HG03135 (cell line): ENCODE measurements around the gene CAMSAP1.

Experiments
- ATAC-seq: cut with Tn5 transposase; IDR thresholded peaks from one replicate; pipeline ENCODE4 v1.9.1; 2021; ENCODE audit warnings: mild to moderate bottlenecking, moderate library complexity; ENCODE audit not compliant: unreplicated experiment

The CAMSAP1 gene

DNA sequence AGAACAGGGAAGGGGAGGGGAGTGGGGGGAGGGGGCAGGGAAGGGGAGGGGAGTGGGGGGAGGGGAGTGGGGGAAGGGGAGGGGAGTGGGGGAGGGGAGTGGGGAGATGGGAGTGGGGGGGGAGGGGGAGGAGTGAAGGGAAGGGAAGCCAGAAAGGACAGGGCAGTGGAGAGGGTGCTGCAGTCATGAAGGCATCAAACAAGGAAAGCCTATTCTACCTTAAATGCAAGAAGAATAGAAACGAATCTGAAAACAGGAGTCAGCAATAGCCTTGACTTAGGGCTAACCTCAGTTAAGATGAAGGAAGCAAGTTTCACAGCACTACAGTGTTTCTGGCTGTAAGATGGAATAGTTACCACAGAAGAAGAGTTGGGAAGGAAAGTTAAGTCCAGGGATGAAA, 59.5 kb downstream of the CAMSAP1 start:
- no peak for ATAC-seq

DNA sequence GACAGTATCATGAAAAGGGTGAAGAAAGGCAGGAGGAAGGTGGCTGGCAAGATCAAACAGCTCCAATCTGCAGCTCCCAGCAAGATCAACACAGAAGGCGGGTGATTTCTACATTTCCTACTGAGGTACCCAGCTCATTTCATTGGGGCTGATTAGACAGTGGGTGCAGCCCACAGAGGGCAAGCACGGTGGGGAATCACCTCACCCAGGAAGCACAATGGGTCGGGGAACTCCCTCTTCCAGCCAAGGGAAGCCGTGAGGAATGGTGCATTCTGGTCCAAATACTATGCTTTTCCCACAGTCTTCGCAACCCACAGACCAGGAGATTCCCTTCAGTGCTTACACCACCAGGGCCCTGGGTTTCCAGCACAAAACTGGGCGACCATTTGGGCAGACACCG, 66.8 kb downstream of the CAMSAP1 start:
- ATAC-seq = no peak

DNA sequence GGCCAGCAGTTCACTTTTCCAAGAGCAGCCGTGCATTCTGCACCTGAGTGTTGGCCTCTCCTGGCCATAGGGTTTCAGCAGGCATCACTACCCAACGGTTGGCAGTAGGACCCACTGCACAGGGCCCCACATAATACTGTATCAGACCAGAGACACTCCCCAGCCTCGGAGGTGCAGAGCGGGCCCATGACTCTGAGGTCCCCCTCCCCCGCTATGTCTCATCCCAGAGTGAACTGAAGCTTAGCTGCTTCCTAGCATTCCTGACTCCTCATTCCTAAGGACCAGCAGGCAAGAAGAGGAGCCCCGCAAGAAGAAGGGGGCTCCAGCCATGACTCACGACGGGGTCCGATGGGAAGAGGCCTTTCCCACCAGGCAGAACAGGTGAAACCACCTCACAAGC, 67.2 kb downstream of the CAMSAP1 start:
- no peak for ATAC-seq

DNA sequence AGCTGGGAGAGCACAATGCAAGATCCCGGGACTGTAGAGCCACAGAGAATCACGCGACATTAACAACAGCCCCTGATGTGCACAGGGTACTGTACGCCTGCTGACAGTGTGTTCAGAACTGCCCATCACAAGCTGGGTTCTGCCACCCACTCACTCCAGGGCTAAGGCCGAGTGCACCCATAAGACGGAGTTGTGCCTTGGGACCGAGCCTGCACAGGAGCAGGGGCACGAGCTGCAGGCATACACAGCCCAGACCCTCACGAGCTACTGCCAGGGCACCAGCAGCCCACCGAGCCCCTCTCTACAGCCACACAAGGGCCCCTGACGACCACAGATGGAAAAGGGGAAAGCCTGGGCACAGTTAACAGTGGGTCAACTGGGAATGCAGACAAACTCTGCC, 67.8 kb downstream of the CAMSAP1 start:
- no peak for ATAC-seq

DNA sequence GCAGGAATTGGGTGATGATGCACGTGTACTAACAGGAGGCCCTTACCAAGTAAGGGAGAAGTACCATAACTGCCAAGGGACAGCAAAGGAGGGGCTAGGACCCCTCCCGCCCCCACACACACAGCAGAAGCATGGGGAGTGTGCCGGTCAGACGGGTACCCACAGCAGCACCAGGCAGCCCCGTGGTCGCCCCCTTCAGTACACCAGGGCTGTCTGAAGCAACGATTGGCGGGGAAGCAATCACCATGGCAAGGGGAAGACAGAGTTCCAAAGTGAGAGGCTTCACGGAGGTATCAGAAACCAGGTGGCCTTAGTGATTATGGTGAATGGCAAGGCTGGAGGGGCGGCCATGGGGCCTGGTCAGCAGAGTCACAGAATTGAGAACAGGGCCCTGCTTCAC, 72.2 kb downstream of the CAMSAP1 start:
- ATAC-seq = no peak

DNA sequence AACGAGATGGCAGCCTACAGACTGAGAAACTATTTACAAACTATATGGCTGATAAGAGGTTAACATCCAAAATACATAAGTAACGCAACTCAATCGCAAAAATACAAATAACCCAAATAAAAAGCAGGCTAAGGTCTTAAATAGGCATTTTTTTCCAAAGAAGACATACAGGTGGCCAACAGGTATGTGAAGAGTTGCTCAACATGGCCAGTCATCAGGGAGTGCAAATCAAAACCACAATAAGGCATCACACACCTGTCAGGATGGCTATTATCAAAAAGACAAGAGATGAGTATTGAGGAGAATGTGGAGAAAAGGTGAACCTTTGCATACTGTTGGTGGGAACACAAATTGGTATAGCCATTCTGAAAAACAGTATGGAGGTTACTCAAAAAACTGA, 73.5 kb downstream of the CAMSAP1 start:
- no peak for ATAC-seq

DNA sequence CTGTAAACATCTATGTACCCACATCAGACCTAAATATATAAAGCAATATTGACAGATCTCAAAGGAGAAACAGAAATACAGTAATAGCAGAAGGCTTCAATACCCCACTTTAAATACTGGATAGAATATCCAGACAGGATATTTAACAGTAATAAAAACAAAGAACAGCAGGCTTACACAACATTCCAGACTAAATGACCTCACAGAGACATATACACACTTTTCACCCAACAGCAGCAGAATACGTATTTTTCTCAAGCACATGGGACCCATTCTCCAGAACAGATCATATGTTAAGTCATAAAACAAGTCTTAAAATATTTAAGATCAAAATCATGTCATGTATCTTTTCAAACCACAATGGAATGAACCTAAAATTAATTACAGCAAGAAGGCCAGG, 76.8 kb downstream of the CAMSAP1 start:
- ATAC-seq = no peak

DNA sequence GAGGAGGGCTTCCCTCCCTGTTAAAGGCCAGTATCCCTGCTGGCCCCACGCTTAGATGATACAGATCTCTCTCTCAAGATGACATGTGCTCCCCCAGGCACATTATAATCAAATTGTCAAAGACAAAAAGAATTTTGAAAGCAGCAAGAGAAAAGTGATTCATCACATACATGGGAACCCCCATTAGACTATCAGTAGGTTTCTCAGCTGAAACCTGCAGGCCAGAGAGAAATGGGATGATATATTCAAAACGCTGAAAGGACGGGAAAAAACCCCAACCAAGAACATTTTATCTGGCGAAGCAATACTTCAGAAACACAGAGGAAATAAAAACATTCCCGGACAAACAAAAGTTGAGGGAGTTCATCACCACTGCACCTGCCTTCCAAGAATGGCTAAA, 78.7 kb downstream of the CAMSAP1 start:
- no peak for ATAC-seq

DNA sequence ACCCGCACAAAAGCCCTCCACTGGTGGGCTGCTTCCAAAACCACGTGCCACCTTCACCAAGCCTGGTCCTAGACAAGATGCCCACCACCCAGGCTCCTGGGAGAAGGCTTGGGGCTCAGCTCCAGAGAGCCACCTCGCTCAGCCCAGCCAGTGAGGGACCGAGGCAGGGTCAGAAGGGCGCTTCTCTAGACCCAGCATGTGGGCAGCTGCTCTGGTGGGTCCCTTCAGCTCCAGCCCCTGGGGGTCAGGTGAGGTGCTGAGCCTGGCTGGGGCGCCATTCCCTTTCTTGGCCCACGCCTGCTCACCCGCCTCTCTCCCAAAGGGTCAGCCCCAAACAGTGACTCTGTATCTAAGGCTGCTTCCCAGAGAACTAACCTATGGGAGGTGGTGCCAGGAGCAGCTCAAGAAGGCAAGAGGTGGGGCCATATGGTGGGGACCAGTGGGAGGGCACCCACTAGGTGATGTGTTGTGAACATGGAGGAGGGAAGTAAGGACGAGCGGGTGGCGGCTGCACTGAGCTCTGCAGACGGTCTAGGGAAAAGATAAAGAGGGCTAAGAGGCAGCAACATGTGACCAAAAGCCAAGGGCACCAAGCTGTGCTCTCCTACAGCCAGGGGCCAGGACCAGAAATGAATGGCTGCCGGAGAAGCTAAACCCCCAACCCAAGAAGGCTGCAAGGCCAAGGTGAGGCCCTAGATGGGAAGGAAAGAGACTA, 79.3 kb downstream of the CAMSAP1 start:
- ATAC-seq = no peak

DNA sequence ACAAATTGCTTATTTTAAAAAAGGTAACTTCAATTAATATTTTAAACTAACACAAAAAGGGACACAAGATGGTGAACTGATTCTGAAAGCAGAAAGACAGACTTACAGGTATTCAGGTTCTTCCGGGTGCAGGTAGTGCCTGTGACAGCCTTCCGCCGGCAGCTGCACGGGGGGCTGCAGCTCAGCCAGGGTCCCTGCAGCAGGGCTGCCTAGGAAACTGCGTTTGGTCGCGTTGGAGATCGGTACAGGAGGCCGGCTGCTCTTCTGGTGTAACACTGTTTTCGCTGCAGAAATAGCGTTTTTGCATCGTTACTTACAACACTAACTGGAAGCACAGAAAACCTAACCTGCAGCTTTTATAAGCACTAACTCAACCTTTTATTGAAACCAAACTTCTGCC, 80.0 kb downstream of the CAMSAP1 start:
- ATAC-seq = no peak

DNA sequence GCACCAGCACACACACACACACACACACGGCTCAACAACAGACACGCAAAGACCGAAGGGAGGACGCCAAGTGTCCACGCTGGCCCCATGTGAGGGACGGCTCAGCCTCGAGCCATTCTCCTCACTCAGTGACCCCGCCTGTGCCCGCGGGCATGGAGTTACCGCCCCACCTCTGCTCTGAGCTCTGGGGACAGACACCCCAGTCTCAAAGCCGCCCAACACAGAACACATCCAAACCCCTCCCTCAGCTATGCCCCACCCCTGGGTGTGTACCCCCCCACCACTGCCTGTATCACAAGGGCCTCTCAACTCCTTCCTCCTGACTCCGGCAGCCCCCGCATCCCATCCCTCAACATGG, 81.2 kb downstream of the CAMSAP1 start:
- ATAC-seq = no peak

DNA sequence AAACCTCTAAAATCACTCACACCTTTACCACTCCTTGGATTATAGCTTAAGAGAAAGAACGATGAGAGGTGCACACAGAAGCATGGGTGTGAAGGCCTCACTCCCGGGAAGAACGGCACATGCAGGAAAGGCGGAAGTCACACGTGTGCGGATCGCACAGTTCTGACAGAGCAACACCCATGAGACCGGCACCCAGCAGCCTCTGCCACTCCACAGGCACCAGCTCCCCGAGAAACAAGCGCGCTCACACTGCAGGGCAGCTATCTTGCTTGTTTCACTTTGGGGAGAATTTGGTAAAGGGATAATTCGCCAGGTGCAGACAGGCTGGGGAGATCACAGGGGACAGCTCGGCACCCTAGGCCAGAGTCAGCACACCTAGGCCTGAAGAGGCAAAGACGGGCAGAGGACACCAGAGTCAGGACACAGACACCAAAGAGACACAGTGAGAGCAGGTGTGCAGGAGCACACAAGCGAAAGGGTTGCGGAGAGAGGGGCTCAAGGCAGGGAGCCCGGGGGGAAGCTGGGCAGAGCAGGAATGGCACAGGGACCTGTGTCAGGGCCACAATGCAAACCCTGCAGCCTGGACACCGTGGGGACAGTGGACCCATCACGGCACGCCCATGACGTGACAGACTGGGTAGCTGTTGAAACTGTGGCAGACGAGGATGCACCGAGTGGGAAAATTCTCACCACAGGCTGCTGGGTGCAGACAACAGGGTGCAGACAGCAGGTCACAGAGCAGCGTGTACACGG, 81.7 kb downstream of the CAMSAP1 start:
- no peak for ATAC-seq

DNA sequence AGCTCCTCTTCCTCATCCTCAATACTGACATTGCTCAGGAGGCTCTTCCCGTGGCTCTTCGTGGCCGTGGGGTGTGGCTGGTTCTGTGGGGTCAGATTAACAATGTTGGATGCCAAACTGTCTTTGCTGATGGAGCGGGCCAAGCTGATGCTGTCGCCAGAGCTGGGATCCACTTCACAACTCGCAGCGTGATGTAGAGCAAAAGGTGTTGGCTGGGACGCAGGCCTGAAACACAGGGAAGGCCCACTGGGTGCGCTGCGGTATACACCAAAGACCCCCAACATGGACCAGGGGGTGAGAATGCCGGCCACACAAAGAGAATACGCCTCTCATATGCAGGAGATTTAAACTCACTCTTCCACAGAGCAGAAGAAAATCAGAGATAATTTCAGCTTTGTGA, 84.3 kb downstream of the CAMSAP1 start:
- ATAC-seq = no peak

DNA sequence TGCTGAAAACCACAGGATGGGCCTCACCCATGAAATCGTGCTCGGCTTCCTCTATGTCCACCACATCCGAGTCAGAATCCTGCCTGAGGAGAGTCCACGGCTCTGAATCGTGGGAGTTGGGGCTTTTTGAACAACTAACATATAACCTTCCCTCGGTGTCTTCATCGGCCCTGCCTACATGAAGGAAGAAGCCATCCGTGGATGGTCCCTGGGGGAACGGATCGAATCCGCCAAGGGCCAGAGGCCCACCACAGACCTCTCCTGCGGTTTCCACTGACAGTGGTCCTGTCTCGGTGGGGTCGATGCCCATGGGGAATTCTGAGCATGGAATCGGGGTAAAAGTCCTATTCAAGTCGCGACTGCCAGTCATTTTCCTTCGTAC, 85.0 kb downstream of the CAMSAP1 start:
- ATAC-seq = no peak

DNA sequence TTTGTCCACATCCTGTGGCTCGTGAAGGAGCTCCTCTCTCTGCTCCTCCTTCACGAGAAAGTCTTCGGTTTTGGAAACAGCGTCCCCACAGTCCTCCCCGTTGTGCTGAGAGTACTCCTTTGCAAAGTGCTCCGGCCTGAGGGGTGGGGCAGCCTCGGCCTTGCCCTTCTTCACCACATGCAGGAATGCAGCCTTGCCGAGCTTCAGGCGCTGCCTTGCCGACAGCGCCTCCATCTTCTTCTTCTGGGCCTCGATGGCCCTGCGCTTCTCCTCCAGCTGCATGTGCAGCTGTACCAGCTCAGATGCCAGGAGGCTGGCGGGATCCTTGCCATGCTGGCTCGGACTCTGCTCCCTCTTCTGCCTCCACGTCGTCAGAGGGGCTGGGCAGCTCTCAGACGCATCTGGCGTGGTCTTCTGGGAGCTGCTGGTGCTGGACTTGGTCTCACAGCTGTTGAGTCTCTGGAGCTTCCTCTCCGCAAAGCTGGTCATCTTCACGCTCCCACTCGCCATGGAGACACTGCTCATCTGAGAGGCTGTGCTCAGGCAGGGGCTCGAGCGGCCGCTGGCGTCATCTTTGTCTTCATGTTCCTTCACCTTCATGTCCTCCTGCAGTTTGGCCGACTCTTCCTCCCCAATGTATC, 85.5 kb downstream of the CAMSAP1 start:
- no peak for ATAC-seq

DNA sequence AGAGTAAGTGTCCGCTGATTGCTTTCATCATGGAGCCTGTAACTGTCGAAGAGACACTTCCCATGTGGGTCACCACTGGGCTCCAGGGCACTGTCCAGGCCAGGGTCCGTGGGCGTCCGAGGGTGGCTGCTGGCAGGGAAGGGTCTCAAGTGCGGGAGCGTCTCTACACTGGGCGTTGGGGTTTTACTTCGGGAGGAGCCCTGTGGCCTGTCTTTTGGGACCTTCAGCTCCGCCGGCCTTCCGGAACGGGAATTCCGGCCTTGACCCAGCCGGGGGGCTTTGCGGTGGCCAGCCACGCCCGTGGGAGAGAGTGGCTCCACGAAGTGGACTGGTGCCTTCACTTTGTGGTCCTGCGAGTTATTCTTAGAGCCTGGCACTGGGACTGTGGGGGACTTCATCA, 86.2 kb downstream of the CAMSAP1 start:
- ATAC-seq = no peak

DNA sequence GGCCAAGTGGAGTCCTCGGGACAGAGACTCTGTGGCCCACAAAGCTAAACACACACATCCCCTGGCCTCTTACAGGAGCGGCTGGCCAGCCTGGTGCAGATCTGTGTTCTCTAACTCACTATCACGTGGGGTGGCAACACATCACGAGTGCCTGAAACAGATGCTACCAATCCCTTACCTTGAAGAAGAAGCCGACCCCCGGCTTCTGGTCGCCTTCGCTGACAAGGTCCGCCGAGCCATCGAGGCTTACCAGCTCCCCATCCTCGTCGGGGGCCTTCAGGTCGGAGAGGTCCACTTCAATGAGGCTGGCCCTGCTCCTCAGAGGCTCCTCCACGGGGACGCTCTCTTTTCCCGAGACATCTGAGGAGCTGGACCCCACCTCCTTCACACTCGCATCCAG, 86.7 kb downstream of the CAMSAP1 start:
- ATAC-seq = no peak

DNA sequence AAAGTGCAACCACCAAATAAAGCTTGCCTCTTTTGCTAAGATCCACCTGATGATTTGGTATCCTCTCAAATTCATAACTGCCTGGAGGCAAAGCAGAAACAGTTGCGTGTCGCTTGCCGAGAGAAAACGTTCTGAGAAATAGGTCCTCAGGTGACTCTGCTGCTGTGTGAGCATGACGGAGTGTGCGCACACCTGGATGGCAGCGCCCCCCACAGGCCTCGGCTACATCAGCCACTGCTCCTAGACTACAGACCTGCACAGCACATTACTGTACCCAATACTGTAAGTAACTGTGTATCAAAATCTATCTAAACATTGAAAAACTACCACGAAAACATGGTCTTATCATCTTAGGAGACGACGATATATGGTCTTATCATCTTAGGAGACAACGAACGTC, 87.4 kb downstream of the CAMSAP1 start:
- ATAC-seq = no peak

DNA sequence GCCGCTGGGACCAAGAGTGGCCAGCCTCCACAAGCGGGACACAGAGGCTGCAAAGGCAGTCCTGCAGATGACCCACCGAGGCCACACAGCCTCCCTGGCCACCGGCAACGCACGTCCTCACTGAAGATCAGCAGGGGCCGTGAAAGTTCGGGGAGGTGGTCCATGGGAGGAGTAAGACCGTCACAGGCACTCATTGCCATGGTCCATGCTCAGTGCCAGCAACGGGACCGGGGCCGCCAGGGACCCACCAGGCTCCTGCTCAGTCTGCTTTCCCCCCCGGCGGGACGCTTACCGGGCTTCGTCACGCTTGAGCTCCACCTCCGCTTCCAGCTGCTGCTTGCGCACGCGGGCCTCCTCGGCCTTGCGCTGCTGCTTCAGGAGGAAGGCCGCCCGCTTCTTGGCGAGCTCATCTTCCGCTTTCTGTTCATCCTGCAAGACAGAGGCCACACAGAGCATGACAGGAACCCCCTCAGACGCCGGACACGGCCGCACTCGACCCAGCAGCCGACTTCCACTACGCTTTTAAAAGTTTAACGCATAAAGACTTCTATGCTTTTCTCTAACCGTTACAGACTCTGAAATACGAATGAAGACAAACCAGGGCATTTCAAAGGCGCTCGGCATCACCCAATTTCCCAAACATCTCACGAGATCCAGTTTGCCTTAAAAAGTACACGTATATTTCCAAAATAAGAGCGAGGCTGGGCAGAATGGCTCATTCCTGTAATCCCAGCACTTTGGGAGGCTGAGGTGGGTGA, 88.4 kb downstream of the CAMSAP1 start:
- no peak for ATAC-seq

DNA sequence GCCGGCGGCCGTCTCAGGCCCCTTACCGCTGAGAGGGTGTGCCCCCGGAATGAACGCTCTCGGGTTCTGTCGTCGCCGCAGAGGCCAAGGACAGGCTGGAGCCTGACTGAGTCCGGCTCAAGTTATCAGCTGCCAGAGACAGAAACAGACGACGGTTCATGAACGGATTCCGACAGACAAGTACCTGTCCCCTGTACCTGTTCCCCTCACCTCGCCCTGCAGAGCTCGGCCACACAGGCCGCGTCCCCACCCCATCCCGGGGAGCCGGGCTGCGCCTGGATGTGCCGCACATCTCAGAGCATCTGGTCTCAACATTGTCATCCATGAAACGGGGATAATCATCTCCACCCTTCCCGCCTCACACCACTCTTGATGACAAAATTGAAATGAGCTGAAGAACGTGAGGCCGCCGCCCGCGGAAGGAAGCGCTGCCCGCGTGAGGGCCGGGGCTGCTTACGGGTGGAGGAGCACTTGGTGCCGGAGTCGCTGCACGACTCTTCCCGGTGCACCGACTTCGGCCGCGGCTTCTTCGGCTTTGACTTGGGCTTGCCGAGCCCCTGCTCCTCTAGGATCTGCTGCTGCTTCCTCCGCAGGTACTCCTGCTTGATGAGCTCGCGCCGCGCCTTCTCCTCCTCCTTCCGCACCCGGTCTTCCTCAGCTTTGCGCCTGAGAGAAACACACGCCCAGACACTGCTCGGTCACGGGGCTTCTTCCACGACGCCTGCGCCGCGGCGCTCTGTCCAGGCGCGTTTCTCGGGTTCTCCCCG, 89.2 kb downstream of the CAMSAP1 start:
- ATAC-seq = no peak

DNA sequence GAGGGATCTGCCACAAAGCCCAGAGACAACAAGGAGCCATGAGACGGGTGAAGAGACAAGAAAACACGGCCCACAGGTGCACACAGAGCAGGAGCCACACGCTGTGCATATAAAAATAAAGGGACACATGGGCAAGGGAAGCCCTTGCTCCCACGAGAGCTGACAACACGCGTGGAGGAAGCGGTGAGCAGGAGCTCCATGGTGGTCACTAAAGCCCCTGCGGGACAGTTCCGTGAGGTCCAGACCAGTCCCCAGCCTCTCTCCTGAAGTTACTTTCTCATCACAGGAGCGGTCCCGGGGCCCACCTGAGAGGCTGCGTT, 90.7 kb downstream of the CAMSAP1 start:
- no peak for ATAC-seq
